Measurements from ENCODE around the gene BTBD17. TPM values are rescaled to one million over a fixed set of nuclear protein-coding genes. Genes with fewer than 3 reads are reported as not detected.

BTBD17 gene
- total RNA-seq, 6 donors from 2014 or later: 1.2 TPM; not detected in 5

DNA sequence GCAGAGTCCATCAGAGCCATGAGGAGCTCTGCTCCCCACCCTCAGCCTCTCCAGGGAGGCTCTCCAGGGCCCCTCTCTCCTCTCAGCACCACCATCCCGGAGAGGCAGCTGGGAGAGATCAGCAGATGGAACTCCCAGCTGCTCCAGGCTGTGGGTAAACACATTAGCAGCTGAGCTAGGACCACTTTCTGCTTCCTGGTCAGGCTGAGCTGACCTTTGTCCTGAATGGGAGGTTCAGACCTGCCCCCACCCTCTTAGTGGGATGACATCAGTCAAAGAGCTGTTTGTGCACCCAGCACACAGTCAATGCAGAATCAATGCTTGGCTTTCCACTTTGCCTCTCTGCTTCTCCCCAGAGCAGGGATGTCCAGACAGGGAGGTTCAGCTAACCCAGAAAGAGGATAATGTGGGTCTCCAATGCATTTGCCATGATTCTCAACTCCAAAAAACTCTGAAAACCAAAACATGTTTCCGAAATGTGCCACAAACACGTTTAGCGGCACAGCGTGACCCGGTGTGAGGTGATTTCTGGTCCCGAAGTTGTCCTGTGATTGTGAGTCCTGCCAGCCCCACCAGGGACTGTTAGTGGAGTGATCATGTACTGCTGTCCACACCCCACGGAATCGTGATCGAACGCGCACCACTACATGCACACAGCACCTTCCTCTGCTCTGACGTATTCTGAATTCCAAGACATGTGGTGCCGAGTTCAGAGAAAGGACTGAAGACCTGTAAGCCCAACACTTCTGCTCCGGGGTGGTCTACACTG is 12.4 kb upstream of the BTBD17 start:
- ATAC-seq (ENCODE audit: low FRiP score in 2 of 2) (no peak), DNase-seq (no peak)
- no peaks in the 10 kb centered on the region for H3K36me3 ChIP-seq
- no peaks in the 10 kb centered on the region for H3K27me3 ChIP-seq
- no peaks in the 10 kb centered on the region for H3K9me3 ChIP-seq
- no peak overlapping the region for H3K27ac ChIP-seq
- peaks cover 0 to 6% (median 2%) of the 10 kb centered on the region in 4 donors for H3K4me1 ChIP-seq
- TF ChIP-seq POLR2A (IDR thresholded peaks at IDR 0.05) (no peak), POLR2AphosphoS5 (IDR thresholded peaks at IDR 0.05) (no peak), EP300 (IDR thresholded peaks at IDR 0.05) (no peak), CTCF (IDR thresholded peaks at IDR 0.05) (no peak)
- WGBS, 2 donors: 81 to 88% methylated on average over 12 to 15 of the region's 15 CpGs
- H3K4me3 ChIP-seq: no peak overlapping the region

GRCh38 chr17:74372426-74372825 is 10.8 kb upstream of the BTBD17 start:
- ATAC-seq (ENCODE audit: low FRiP score in 2 of 2): no peak
- WGBS, 2 donors: 92 to 100% methylated on average over 3 to 9 of the region's 9 CpGs
- TF ChIP-seq POLR2AphosphoS5 (IDR thresholded peaks at IDR 0.05) (no peak), POLR2A (IDR thresholded peaks at IDR 0.05) (no peak), CTCF (IDR thresholded peaks at IDR 0.05) (no peak), EP300 (IDR thresholded peaks at IDR 0.05) (no peak)
- Histone ChIP-seq H3K4me1 (peaks cover 5 to 17% (median 7%) of the 10 kb centered on the region in 4 donors), H3K27me3 (peaks cover 0 to 1% (median 0%) of the 10 kb centered on the region in 4 donors), H3K36me3 (no peaks in the 10 kb centered on the region), H3K27ac (no peak overlapping the region), H3K4me3 (no peak overlapping the region), H3K9me3 (no peaks in the 10 kb centered on the region)
- no peak for DNase-seq

DNA sequence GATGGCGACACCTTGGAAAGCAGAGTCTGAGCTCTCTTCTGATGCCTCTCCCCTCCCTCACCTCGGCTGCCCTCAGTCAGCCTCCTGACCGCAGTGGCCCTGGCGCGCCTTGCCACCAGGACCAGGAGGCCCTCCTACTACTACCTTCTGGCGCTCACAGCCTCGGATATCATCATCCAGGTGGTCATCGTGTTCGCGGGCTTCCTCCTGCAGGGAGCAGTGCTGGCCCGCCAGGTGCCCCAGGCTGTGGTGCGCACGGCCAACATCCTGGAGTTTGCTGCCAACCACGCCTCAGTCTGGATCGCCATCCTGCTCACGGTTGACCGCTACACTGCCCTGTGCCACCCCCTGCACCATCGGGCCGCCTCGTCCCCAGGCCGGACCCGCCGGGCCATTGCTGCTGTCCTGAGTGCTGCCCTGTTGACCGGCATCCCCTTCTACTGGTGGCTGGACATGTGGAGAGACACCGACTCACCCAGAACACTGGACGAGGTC is 10.0 kb upstream of the BTBD17 start:
- TF ChIP-seq EP300 (IDR thresholded peaks at IDR 0.05) (no peak), POLR2A (IDR thresholded peaks at IDR 0.05) (no peak), POLR2AphosphoS5 (IDR thresholded peaks at IDR 0.05) (no peak), CTCF (IDR thresholded peaks at IDR 0.05) (no peak)
- H3K36me3 ChIP-seq: no peaks in the 10 kb centered on the region
- H3K27me3 ChIP-seq: peaks cover 0 to 3% (median 0%) of the 10 kb centered on the region in 4 donors
- 81 to 91% methylated on average over 4 to 26 of the region's 26 CpGs for WGBS, 2 donors
- no peaks in the 10 kb centered on the region for H3K9me3 ChIP-seq
- H3K4me1 ChIP-seq: peaks cover 5 to 17% (median 7%) of the 10 kb centered on the region in 4 donors
- DNase-seq (no peak), ATAC-seq (ENCODE audit: low FRiP score in 2 of 2) (no peak)
- H3K4me3 ChIP-seq: no peak overlapping the region
- H3K27ac ChIP-seq: no peak overlapping the region

DNA sequence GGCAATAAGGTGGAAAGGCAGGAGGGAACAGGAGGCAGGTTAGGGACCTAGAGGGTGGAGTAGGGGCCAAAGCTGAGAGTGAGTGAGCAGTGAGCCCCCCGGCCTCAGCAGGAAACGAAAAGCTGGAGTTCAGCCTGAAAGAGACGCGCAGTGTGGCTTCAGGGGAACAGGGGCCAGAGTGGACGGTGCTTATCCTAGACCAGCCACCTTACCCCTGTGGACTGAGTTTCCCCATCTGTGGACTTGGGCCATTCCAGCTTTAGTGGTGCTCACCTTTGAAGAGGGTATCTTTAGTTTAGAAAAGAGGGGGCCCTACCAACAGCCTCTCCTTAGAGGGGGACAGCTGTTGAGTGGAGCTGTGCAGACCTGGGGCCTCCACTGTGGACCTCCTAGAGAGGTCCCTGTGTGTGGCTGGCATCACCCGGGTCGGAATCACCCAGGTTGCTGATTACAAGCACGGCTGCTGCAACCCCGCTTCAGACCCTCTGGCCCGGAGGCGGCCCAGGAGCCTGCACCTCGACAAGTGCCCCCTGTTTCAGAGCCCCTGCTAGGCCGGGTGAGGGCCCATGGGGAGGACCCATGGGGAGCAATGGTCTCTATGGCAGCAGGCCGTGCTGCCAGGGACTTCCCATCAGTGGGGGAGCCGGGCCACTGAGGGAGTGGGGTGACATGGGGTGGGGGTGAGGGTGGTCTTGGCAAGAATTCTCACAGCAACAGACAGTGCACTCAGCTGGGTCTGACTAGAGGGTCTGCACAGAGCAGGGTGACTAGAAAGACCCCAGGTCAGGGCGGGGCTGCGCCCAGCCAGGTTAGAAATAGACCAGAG is 8.2 kb upstream of the BTBD17 start:
- no peak for TF ChIP-seq EP300 (IDR thresholded peaks at IDR 0.05)
- no peak for TF ChIP-seq CTCF (IDR thresholded peaks at IDR 0.05)
- TF ChIP-seq POLR2AphosphoS5 (IDR thresholded peaks at IDR 0.05): no peak
- no peak for TF ChIP-seq POLR2A (IDR thresholded peaks at IDR 0.05)
- Histone ChIP-seq H3K4me1 (peaks cover 5 to 17% (median 7%) of the 10 kb centered on the region in 4 donors), H3K9me3 (no peaks in the 10 kb centered on the region), H3K4me3 (no peak overlapping the region), H3K27ac (no peak overlapping the region), H3K36me3 (no peaks in the 10 kb centered on the region), H3K27me3 (peaks cover 0 to 3% (median 0%) of the 10 kb centered on the region in 4 donors)
- ATAC-seq (ENCODE audit: low FRiP score in 2 of 2) (no peak), DNase-seq (no peak)
- 89 to 91% methylated on average over 8 to 9 of the region's 17 CpGs for WGBS, 2 donors
